ENCODE measurements around the gene CHIA.

The CHIA gene

GRCh38 chr1:111369645-111370044 lies 79.0 kb downstream of the CHIA start:
- DNase-seq, result no peak
